Stimulated activated CD8-positive, alpha-beta memory T cell treated with anti-CD3 and anti-CD28 coated beads, Interleukin-12 subunit alpha, Interleukin-12 subunit beta, amount 100 ng/mL, for 24 hours (primary cell): ENCODE data around the gene MBD3.
"Not testable (repeated sequence)": the region's sequence is repeated elsewhere in the genome, so short reads cannot be mapped to it uniquely, and the experiment has no call there.

Source experiments
- DNase-seq: peaks from one replicate; pipeline ENCODE4 v3.0.0-alpha.2; 2020; ENCODE audit errors: extremely low read depth

MBD3 gene, protein sequence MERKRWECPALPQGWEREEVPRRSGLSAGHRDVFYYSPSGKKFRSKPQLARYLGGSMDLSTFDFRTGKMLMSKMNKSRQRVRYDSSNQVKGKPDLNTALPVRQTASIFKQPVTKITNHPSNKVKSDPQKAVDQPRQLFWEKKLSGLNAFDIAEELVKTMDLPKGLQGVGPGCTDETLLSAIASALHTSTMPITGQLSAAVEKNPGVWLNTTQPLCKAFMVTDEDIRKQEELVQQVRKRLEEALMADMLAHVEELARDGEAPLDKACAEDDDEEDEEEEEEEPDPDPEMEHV

DNA sequence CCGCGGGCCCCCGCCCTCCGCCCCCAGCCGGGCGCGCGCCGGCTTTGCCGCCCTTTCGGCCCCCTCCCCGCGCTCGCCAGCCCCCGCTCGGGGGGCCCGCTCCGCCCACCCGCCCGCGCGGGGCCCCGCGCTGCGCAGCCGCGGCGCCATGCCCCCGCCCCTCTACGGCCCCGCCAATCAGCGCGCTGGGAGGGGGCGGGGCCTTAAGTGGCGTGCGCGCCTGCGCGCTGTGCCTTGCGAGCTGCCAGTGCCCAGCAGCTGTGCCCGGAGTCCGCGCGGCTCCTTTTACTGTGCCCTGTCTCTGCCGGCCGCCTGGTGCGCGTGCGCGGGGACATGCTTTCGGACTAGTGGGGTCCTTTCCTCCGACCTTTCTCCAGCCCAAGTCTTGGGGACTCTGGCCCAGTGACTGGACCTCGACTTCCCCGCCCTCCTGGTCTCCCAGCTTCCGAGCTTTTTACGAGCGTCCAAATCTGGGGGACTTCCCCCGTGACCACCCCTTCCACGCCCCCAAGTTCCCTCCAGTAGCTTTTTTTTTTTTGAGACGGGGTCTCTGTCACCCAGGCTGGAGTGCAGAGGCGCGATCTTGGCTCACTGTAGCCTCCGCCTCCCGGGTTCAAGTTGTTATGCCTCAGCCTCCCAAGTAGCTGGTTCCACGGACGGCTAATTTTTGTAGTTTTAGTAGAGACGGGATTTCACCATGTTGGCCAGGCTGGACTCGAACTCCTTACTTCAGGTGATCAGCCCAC is at the start of gene MBD3:
Gene MBD3, minus strand, starts transcription at position 111 of the 746 bp plus-strand sequence. CDS start 234 bp downstream, outside the sequence.
- peak; percentile 65 for DNase-seq

DNA sequence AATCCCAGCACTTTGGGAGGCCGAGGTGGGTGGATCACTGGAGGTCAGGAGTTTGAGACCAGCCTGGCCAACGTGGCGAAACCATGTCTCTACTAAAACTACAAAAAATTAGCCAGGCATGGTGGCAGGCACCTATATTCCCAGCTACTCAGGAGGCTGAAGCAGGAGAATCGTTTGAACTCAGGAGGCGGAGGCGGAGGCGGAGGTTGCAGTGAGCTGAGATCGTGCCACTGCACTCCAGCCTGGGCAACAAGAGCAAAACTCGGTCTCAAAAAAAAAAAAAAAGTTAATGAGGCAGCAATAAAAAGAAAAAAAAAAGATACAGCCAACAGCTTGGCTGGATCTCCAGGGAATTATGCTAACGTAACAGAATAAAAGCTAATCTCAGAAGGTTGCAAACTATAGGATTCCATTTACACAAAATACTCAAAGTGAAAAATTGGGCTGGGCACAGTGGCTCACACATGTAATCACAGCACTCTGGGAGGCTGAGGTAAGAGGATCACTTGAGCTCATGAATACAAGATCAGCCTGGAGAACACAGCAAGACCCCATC is 48.3 kb upstream of the MBD3 start:
- not testable (repeated sequence) for DNase-seq

DNA sequence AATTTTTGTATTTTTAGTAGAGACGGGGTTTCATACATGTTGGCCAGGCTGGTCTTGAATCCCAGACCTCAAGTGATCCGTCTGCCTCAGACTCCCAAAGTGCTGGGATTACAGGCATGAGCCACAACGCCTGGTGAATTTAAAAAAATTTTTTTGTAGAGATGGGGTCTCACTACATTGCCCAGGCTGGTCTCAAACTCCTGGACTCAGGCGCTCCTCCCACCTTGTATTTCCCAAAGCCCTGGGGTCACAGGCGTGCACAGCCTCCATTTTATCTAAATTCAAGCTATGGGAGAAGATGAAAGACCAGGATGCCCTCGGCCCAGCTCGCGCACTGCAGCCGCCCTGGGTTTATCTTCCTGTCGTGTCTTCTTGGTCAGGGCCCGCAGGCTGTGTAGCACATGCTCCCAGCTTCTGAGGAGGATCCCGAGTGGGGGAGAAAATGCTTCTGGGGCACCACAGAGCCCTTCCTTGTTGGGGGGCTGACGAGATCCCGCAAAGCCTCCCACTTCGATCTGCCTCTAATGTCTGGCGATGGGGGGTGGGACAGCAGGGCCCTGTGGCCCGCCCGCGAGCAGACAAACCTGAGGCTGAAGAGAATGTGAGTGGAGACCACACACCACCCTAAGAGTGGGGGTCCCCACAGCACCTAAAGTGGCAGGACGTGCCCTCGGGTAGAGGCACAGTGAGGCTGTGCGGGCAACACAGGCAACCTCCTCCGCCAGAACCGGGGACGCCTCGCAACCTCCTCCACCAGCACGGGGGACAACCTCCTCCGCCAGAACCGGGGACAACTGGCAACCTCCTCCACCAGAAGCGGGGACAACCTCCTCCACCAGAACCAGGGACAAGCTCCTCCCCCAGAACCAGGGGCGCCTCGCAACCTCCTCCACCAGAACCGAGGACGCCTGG is 43.9 kb upstream of the MBD3 start:
- no peak for DNase-seq

DNA sequence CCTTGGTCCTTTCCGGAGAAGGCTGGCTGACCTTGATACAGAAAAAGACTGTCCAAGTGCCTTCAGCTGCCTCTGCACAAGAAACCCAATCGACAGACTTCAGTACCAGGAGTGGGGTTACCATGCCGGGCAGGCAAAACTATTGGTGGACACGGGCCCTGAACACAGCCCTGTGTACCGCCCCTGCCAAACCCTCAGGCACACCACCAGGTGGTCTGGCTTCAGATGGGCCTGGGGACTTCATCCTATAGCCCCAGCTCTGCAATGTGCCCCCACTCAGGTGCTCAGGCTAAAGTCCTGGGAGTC is 42.2 kb upstream of the MBD3 start:
- DNase-seq: no peak

DNA sequence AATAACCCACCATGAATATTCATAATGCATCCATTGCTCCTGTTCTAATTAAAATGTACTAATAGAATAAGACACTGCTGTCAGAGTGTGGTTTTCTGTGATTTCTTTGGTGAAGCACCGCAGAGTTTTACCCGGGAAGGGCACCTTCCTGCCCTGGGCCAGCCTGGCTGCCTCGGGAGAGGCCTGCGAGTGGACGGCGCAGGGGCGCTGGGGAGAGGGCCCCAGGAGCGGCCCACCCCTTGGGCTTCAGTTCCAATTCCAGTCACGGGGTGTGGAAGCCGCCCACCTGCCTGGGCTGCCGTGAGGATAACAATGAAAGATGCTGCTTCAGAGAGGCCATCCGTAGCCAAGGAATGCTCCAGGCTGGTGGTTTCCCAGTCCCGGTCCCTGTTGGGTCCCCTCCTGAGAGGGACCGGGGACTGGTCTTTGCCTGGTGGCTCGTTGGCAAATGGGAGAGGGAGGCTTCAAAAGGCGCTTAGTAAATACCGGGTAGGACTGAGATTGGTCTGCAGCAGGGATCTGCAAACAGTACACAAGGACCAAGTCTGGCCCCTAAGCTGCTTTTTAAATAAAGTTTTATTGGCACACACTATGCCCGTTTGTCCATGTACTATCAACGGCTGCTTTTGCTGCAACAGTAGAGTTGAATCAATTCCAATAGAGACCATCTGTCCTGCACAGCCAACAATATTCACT is 41.7 kb upstream of the MBD3 start:
- no peak for DNase-seq

DNA sequence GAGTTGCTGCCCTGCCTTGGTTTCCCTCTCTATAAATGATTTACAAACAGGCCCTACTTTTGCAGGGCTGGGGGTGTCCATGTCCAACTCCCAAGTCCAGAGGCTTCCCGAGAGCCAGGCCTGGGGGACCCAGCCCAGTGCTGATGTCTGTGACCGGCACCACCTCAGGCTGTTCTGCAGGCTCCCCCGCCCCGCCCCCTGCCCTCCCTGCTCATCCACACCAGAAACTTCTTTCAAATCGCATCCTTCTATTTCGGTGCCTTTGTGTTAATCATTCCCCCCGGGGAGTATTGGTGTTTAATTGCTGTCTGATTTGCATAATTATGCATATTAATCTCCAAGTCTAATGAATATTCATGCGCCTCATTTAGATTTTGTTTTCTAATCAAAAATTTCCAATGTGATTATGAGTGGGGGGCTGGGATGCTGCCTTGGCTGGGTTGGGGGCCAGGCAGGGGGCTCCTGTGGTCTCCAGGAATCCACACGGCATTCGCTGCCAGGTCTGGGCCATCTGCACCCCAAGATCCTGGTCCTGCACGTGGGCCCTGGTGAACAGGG is 40.7 kb upstream of the MBD3 start:
- DNase-seq: no peak

DNA sequence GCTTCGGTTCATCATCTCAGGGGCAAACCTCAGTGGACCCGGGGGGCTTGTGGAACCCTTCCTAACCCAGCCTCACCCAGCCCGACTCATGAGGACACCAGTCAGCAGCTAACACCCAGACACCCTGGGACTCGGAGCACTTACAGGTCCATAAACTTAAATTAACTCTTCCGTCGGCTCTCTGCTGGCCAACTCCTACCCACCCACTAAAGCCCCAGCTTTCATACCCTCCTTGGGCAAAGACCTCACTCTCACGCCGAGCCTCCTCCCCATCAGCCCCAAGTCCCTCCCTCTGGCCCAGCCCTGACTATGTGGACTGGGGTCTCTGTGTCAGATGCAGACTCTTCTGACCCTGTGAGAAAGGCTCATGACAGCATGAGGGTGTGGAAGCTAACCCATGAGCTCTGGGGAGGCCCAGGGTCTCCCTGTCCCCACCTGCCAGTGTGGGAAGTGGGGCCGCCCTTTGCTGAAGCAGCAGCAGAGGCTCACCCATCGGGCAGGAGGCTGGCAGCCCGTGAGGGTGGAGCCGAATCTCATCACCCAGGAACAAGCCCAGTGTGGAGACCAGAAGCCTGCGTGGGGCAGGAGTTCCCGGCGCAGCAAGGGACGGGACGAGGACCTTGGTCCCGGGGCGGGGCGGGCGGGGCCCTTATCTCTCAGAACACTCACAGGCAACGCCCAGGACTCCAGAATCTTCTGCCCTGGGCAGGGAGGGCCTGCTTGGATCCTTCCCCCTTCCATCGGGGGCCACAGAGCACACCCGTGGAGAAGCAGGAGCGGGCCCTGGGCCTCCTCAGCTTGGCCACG is 40.0 kb upstream of the MBD3 start:
- no peak for DNase-seq

DNA sequence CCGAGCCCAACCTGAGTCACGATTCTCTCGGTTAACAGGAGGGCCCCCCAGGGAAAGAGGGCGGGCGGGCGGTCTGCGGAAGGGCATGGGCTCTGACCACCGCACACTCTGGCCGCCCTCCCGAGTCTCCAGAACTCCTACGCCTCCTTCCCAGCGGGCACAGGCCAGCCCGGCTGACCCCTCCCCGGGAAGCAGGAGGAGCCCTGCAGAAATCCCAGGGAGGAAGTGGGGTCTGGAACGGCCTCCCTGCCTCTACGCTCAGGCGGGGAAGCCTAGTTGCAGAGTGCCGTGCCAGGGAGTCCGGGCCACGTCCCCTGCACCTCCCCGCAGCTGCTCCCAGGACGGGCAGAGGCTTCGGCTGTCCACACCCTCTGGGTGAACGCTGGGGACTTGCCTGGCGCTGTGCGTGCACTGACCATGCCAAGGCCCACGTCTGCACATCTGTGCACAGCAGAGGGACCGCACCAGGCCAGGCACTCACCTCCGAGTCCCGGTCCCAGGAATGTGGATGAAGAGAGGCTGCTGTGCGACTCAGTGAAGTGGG is 39.0 kb upstream of the MBD3 start:
- no peak for DNase-seq

DNA sequence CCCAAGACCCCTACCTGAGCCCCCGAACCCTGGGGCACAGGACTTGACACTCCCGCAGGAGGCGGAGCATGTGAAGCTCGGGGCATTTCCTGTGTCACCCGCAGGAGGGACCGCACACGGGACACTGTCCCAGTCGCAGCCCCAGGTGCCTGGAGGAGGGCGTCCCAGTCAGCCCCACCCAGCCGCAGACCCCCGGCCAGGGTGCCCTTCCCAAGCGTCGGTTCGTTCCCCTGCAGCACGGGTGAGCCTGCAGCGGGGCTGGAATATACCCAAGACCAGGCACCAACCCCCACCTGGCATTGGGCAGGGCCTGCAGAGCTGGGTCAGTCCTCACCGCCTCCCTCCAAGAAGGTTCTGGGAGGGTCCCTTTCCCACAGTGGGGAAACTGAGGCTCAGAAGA is 38.1 kb upstream of the MBD3 start:
- no peak for DNase-seq

DNA sequence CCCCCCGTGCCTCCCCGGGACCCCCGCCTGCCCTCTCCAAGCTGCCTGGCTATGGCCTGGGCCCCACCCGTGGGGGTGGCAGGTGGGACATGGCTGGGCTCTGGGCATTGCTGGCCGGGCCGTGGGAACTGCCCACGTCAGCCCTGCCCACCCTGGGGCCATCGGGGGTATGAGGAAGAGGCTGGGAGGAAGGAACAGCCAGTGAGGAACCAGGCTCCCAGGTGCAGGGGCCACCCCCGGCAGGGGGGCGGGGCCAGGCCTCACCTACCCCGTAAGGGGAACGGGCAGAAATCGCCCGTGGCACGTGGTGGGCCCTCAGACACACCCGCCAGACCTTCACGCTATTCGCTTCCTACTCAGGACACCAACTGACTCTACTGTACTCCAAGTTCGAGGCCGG is 37.3 kb upstream of the MBD3 start:
- no peak for DNase-seq

DNA sequence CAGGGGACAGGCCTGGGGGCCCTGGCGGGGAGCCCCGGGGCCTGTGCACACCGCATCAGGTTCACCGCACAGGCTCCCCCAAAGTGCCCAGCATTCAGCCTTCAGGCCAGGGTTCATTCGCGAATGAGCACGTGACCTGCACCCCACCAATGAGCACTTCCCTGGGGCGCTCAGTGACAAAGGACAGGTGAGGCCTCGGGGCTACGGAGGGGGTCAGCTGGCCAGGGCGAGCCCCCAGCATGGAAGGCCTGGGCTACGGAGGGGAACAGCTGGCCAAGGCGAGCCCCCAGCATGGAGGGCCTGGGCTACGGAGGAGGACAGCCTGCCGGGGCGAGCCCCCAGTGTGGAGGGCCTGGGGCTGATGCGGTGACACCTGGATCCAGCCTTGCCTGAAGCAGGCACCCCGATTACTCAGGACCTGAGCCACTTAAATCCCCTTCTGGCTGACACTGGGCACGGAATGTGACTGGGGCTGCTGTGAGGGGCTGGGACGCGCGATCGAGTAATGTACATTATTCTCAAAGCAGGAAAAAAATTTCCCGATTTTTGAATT is 36.7 kb upstream of the MBD3 start:
- no peak for DNase-seq

DNA sequence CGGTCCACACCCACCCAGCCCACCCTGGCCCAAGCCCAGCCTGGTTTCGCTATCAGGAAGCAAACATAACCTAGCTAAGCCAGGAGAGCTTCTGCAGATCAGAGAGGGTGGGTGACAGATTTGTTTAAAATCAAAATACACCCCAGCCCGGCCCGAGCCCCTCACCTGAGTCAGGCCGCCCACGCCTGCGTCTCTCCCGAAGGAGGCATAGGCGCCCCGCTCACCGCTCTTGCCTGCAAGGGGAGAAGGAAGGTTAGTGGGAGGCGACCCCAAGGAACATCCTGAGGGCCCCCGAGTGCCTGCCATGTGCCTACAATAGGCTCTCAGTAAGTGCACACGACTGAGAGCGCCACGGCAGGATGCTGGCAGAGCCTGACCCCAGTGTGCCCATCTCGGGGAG is 34.5 kb upstream of the MBD3 start:
- DNase-seq: no peak

DNA sequence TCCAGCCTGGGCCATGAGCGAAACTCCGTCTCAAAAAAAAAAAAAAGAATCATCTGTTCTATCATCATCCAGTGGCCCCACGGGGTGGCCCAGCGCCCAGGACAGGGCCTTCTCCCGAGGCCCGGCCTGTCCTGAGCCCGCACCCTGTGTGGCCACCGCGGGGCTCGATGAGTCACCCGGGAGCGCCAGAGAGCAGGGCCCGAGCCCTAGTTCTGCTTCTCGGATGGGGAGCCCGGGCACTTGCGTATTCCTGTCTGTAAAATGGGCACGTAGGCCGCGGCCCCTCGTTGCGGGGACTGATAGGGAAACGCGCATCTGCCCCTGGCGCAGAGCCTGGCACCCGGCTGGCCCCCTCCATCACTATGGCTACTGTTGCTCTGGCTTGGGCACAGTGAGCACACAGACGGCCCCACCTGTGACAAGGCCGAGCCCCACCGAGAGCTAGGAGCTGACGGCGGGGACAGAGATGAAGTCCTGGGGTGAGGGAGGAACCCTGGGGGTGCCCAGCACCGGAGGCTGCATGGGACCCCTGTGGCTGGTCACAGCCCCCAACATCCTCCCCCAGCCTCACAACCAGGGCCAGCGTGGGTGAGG is 33.8 kb upstream of the MBD3 start:
- DNase-seq: no peak

DNA sequence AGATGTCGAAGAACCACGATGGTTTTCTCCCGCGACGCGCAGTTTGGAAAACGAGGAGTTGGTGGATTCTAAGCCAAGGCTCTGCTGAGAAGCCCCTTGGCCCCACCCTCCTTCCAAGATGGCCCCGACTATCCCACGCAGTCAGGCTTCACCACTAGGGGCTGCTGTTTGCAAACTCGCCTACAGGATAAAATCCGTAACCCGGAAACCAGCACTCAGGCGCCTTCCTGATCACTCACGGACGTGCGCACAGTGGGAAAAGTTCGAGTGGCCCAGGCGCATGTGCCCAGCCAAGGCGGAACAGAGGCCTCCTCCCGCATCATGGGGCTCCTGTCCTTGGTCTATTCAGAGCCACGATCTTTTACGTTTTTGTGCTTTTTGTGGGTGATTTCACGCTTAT is 31.8 kb upstream of the MBD3 start:
- no peak for DNase-seq

DNA sequence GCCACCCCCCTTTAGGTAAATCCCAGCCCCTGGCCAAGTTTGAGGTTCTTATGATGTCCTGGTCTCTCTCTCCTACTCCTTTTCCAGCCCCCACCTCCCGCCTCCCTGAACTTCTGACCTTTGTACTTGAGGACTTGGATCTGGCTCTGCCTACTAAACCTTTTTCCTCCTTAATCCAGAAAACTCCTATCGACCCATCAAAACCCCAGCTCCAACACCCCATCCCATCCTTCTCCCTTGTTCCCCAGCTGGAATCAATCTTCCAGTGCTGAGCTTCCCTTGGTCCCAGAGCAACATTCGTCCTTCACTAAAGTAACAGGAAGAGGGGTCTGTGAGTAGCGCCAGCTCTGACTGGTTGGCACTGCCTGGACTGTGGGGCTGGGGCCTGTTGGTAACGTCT is 29.9 kb upstream of the MBD3 start:
- DNase-seq: no peak

DNA sequence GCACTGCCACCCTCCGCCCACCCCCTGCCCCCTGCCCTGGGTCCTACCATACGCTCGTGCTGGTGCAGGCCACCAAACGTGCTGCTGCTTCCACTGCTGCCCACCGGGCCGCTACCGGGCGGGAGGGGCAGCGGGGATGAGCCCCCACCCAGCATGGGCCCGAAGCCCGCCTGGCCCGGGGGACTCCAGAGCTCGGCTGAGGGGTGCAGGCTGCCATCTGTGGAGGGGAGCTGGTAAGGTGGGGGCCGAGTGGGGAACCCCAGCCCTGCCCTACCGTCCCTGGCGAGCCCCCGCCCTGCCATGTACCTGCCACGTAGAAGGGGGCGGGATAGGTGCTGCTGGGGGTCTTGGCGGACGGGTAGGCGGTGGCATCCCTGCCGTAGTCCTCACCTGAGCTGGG is 29.3 kb upstream of the MBD3 start:
- DNase-seq: no peak

DNA sequence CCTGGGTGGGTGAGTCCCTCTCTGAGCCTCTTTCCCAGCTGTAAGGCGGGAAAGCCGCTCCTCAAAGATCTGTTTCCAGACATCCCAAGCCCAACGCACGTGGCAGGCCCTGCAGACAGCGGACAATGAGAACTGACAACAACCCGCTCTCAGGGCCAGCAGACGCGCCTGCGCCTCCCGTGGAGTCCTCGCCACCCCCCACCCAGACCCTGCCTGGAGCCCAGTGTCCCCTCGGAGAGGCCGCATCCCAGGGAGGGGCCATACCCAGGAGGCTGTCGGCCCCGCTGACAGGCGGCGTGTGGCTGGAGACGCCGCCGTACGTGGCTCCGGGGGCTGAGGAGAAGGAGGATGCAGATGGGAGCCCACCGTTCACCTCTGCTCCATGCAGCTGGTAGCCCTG is 28.9 kb upstream of the MBD3 start:
- no peak for DNase-seq

DNA sequence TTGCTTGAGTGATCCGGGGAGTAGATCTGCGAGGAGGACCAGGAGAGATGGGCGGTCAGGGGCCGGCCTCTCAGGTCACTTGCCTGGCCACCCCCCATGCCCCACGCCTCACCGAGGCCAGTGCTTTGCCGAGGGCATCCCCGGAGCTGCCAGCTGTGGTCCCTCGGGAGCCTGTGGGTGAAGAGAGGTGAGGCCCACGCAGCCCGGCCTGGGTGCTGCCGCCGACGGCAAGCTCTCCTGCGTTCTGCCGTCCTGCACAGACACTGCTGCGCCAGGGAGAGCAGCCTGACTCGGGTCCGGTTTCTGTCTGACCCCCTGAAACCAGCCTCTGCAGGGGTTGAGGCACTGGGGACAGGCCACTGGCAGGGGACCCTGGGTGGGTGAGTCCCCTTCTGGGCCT is 28.4 kb upstream of the MBD3 start:
- no peak for DNase-seq

DNA sequence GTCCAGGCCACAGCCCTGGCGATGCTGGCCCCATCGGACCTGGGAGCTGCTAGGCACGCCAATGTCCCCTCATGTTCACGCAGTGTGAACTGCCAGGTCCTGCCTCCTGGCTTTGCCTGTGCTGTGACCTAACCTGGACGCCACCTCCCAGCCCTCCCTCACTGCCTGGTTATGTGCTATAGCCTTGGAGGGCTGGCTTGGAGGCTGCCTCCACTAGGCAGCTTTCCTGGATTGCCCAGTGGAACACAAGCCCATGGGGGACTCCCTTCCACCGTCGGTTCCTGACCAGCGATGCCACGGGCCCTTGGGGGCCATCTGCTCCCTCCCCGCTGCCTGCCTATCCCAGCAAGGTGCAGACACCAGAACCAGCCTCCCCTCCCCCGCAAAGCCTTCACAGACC is 27.8 kb upstream of the MBD3 start:
- DNase-seq: no peak

DNA sequence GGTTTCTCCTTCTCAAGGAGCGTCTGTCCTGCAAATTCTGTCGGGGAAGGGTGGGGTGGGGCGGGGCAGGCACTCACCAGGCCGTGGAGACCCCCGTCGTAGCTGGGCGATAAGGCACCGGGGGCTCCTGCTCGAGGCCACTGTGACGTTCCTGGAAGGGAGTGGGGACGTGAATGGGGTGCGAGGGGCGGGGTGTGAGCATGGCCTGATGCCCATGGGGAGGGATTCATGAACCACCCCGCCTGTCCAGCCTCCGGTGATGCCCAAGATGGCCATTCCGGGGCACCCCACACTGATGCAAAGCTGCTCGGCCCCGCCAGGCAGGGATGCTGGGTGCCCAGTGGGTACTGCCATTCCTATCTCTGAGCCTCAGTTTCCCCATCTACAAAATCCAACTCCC is 27.0 kb upstream of the MBD3 start:
- no peak for DNase-seq
